Stimulated activated CD8-positive, alpha-beta memory T cell treated with anti-CD3 and anti-CD28 coated beads, Interleukin-7, amount 100 ng/mL, for 1 hour (primary cell): ENCODE measurements around the gene ZNF362.
A peak's percentile ranks its signal among the peaks of the same experiment; 100 is the strongest.
"Not testable (repeated sequence)": the region's sequence is repeated elsewhere in the genome, so short reads cannot be mapped to it uniquely, and the experiment has no call there.

Experiments used
- DNase-seq, 2 donors: peaks; one replicate each; pipeline ENCODE4 v3.0.0-alpha.2; 2020; ENCODE audit warnings: low read depth in 2 of 2

Gene ZNF362

GRCh38 chr1:33284049-33284448 lies 27.8 kb downstream of the ZNF362 start:
- DNase-seq: no peak

- no peak for DNase-seq
These were observed 30.3 kb downstream of the ZNF362 start for GRCh38 chr1:33286451-33287185.

GRCh38 chr1:33287317-33287716 lies 31.0 kb downstream of the ZNF362 start:
- DNase-seq: no peak

GRCh38 chr1:33288976-33289857 lies 32.9 kb downstream of the ZNF362 start:
- no peak for DNase-seq

GRCh38 chr1:33289858-33290154 lies 33.5 kb downstream of the ZNF362 start:
- DNase-seq: no peak

- DNase-seq: not testable (repeated sequence)
These were observed 34.3 kb downstream of the ZNF362 start for GRCh38 chr1:33290615-33291014.

GRCh38 chr1:33292726-33293340 lies 36.5 kb downstream of the ZNF362 start:
- DNase-seq: no peak

GRCh38 chr1:33294071-33295010 lies 38.0 kb downstream of the ZNF362 start:
- no peak for DNase-seq

- no peak for DNase-seq
These were observed 38.7 kb downstream of the ZNF362 start for GRCh38 chr1:33295023-33295422.

- peak; percentile 76 to 83 for DNase-seq
These were observed 39.3 kb downstream of the ZNF362 start for GRCh38 chr1:33295450-33296081.

GRCh38 chr1:33296082-33296458 lies 39.8 kb downstream of the ZNF362 start:
- no peak for DNase-seq

- no peak for DNase-seq
These were observed 40.5 kb downstream of the ZNF362 start for GRCh38 chr1:33296824-33297223.

- DNase-seq: no peak
These were observed 41.8 kb downstream of the ZNF362 start for GRCh38 chr1:33297911-33298622.

GRCh38 chr1:33298623-33299277 lies 42.5 kb downstream of the ZNF362 start:
- DNase-seq: peak in 1 of 2 donors; percentile 19

GRCh38 chr1:33299461-33300155 lies 43.3 kb downstream of the ZNF362 start:
- DNase-seq: no peak

- no peak for DNase-seq
These were observed 44.4 kb downstream of the ZNF362 start for GRCh38 chr1:33300673-33301072.

- no peak for DNase-seq
These were observed 45.1 kb downstream of the ZNF362 start for GRCh38 chr1:33301273-33301984.

- no peak for DNase-seq
These were observed 46.0 kb downstream of the ZNF362 start for GRCh38 chr1:33302325-33302724.

- no peak for DNase-seq
These were observed 48.7 kb downstream of the ZNF362 start for GRCh38 chr1:33305016-33305415.
